Smooth muscle cell (in vitro differentiated cells): Measurements from ENCODE around the gene VSIR. TPM values are rescaled to one million over a fixed set of nuclear protein-coding genes. Genes with fewer than 3 reads are reported as not detected.

Experiments used
- DNase-seq: peaks from one replicate; lab custom pipeline; 2025; ENCODE audit not compliant: unreplicated experiment; lab: John Stamatoyannopoulos, UW
- H2AFZ ChIP-seq: fragments of 200-600 bp; sonication (generic); 2 replicates; pipeline ENCODE4 v1.6.0; 2016; ENCODE audit warnings: antibody characterized with exemption, low read depth, mild to moderate bottlenecking
- H3F3A ChIP-seq: fragments of 200-600 bp; sonication (generic); 2 replicates; pipeline ENCODE4 v1.6.0; 2017; ENCODE audit warnings: antibody characterized with exemption, low read depth
- H3K27ac ChIP-seq: fragments of 200-600 bp; sonication (generic); 2 replicates; pipeline ENCODE4 v1.5.1; 2016; ENCODE audit warnings: low read depth, mild to moderate bottlenecking
- H3K27me3 ChIP-seq: fragments of 200-600 bp; sonication (generic); 2 replicates; pipeline ENCODE4 v1.6.1; 2016; ENCODE audit warnings: low read depth, mild to moderate bottlenecking
- H3K36me3 ChIP-seq: fragments of 200-600 bp; sonication (generic); 2 replicates; pipeline ENCODE4 v1.5.1; 2016; ENCODE audit warnings: low read depth
- H3K4me1 ChIP-seq: fragments of 200-600 bp; sonication (generic); 2 replicates; pipeline ENCODE4 v1.5.1; 2016; ENCODE audit warnings: low read depth
- H3K4me2 ChIP-seq: fragments of 200-600 bp; sonication (generic); 2 replicates; pipeline ENCODE4 v1.6.0; 2016; ENCODE audit warnings: mild to moderate bottlenecking
- H3K4me3 ChIP-seq: fragments of 200-600 bp; sonication (generic); 2 replicates; pipeline ENCODE4 v1.5.1; 2016; ENCODE audit warnings: mild to moderate bottlenecking
- H3K79me2 ChIP-seq: fragments of 200-600 bp; sonication (generic); 2 replicates; pipeline ENCODE4 v1.6.0; 2016; ENCODE audit warnings: low read depth, mild to moderate bottlenecking
- H3K9ac ChIP-seq: fragments of 200-600 bp; sonication (generic); 2 replicates; pipeline ENCODE4 v1.6.0; 2016; ENCODE audit warnings: low read depth
- H3K9me3 ChIP-seq: fragments of 200-600 bp; sonication (generic); replicated peaks from 2 replicates; pipeline ENCODE4 v1.5.1; 2016; ENCODE audit warnings: low read depth
- H4K20me1 ChIP-seq: fragments of 200-600 bp; sonication (generic); 2 replicates; pipeline ENCODE4 v1.6.0; 2016; ENCODE audit warnings: low read depth
- CTCF ChIP-seq: fragments of 200-600 bp; sonication (generic); IDR thresholded peaks from 2 replicates; pipeline ENCODE4 v1.5.1; 2017; ENCODE audit warnings: borderline replicate concordance, mild to moderate bottlenecking, antibody characterized with exemption; ENCODE audit not compliant: insufficient read depth, poor library complexity, severe bottlenecking
- WGBS: methylation state at CpG from one replicate; pipeline ENCODE4 v1.1.7; 2016; ENCODE audit warnings: low lambda C conversion rate; 5-methylcytosine and 5-hydroxymethylcytosine counted together
- polyA plus RNA-seq: library from polyadenylated mRNA; unstranded; fragments of >200 nt; fragmentation: Nextera tagmentation; extraction: Ambion mirVana; gene quantifications from 2 replicates; pipeline ENCODE4 v1.2.1, GENCODE V29; 2016
- total RNA-seq: library from RNA; depleted of rRNA; stranded (reverse); fragments of >200 nt; gene quantifications from 2 replicates; pipeline ENCODE4 v1.2.3, GENCODE V29; 2014

VSIR gene
- total and polyA plus RNA-seq, 2 experiments from 2014 or later: 3.6 TPM

- no peak overlapping the region for H2AFZ ChIP-seq
- no peaks in the 10 kb centered on the region for H3F3A ChIP-seq
- no peaks in the 10 kb centered on the region for H3K9me3 ChIP-seq
- H3K27me3 ChIP-seq: peaks cover 27% of the 10 kb centered on the region
- H3K9ac ChIP-seq: no peak overlapping the region
- H3K27ac ChIP-seq: no peak overlapping the region
- TF ChIP-seq CTCF: no peak
- no peaks in the 10 kb centered on the region for H3K4me1 ChIP-seq
- H3K36me3 ChIP-seq: no peaks in the 10 kb centered on the region
- no peak overlapping the region for H3K4me2 ChIP-seq
- no peaks in the 10 kb centered on the region for H3K79me2 ChIP-seq
- no peak overlapping the region for H3K4me3 ChIP-seq
- H4K20me1 ChIP-seq: no peaks in the 10 kb centered on the region
- no peak for DNase-seq
- 90% methylated on average over 17 of the region's 17 CpGs for WGBS
These were observed 10.8 kb upstream of the VSIR start for GRCh38 chr10:71783917-71784678.

- Histone ChIP-seq H3K9me3 (no peaks in the 10 kb centered on the region), H3K9ac (no peak overlapping the region), H3K27me3 (peaks cover 27% of the 10 kb centered on the region), H3K4me3 (no peak overlapping the region), H3K4me1 (no peaks in the 10 kb centered on the region), H2AFZ (no peak overlapping the region), H3K4me2 (no peak overlapping the region), H3K36me3 (no peaks in the 10 kb centered on the region), H3K79me2 (no peaks in the 10 kb centered on the region), H3K27ac (no peak overlapping the region), H4K20me1 (no peaks in the 10 kb centered on the region), H3F3A (no peaks in the 10 kb centered on the region)
- TF ChIP-seq CTCF: no peak
- WGBS: 60% methylated on average over 7 of the region's 7 CpGs
- DNase-seq: no peak
These were observed 9.7 kb upstream of the VSIR start for GRCh38 chr10:71782917-71783490.

- H3K4me3 ChIP-seq: no peak overlapping the region
- no peak for DNase-seq
- no peak overlapping the region for H2AFZ ChIP-seq
- no peaks in the 10 kb centered on the region for H3K4me1 ChIP-seq
- TF ChIP-seq CTCF: no peak
- no peak overlapping the region for H3K9ac ChIP-seq
- H4K20me1 ChIP-seq: no peaks in the 10 kb centered on the region
- no peak overlapping the region for H3K4me2 ChIP-seq
- no peaks in the 10 kb centered on the region for H3K79me2 ChIP-seq
- H3K36me3 ChIP-seq: no peaks in the 10 kb centered on the region
- H3F3A ChIP-seq: no peaks in the 10 kb centered on the region
- no peak overlapping the region for H3K27ac ChIP-seq
- no peaks in the 10 kb centered on the region for H3K9me3 ChIP-seq
- H3K27me3 ChIP-seq: peaks cover 27% of the 10 kb centered on the region
- 85% methylated on average over 6 of the region's 6 CpGs for WGBS
These were observed 9.0 kb upstream of the VSIR start for GRCh38 chr10:71782221-71782916.
